HepG2 (cell line): ENCODE data around the gene NPTX2. TPM values are rescaled to one million over a fixed set of nuclear protein-coding genes. Genes with fewer than 3 reads are reported as not detected.

ENCODE experiments used
- ATAC-seq: fragments of 200-7000 bp; cut with Tn5 transposase; 3 replicates; pipeline ENCODE4 v1.9.1; 2020; ENCODE audit warnings: mild to moderate bottlenecking, moderate library complexity
- BruUV-seq: library from RNA; stranded (reverse); fragments of 400-500 nt; replicated peaks from 2 replicates; lab custom pipeline; 2021; lab: Mats Ljungman, UMichigan
- CTCF ChIA-PET: fragments of 300-600 bp; formaldehyde crosslinking; extraction: SDS; loops from one replicate; lab custom pipeline; 2021; ENCODE audit warnings: low total read pairs, inconsistent platforms, low intra/inter-chr PET ratio; lab: Yijun Ruan, JAX
- POLR2A ChIA-PET: fragments of 350-600 bp; sonication (Branson Sonifier 250); formaldehyde crosslinking; loops from one replicate; lab custom pipeline; 2020; ENCODE audit warnings: antibody characterized with exemption, inconsistent platforms; lab: Yijun Ruan, JAX
- DNase-seq: peaks from one replicate; pipeline ENCODE4 v3.0.0-alpha.2; 2015; ENCODE audit warnings: low spot score
- FAIRE-seq: peaks from 3 replicates; lab custom pipeline; 2011; peaks lifted over from hg19 to GRCh38; lab: Jason Lieb, UNC
- H2AFZ ChIP-seq: one replicate; pipeline ENCODE4 v1.6.1; 2011; ENCODE audit warnings: low read length, inconsistent platforms
- H3K27ac ChIP-seq: fragments of 300-600 bp; 3 replicates; pipeline ENCODE4 v1.8.0; 2011; ENCODE audit warnings: mixed run types, mild to moderate bottlenecking, mixed read lengths, low read length, inconsistent platforms; ENCODE audit not compliant: insufficient read depth; ENCODE audit errors: extremely low read length
- H3K27me3 ChIP-seq, 2 experiments: fragments of 200-600 bp in 1 of 2; 2 replicates in 1 of 2; 3 replicates in 1 of 2; pipeline versions ENCODE4 v1.6.0 to v1.8.0; 2011; ENCODE audit warnings: low read length in 2 of 2, mild to moderate bottlenecking in 2 of 2, moderate library complexity in 2 of 2, inconsistent platforms in 1 of 2; ENCODE audit not compliant: insufficient read depth in 2 of 2, control insufficient read depth in 1 of 2
- H3K36me3 ChIP-seq, 2 experiments: fragments of 200-600 bp in 1 of 2; replicated peaks in 1 of 2; 2 replicates in 1 of 2; 3 replicates in 1 of 2; pipeline versions ENCODE4 v1.5.1 to v1.8.0; 2011; ENCODE audit warnings: low read length in 2 of 2, inconsistent platforms in 1 of 2; ENCODE audit not compliant: insufficient read depth in 2 of 2, control insufficient read depth in 1 of 2
- H3K4me1 ChIP-seq: 2 replicates; pipeline ENCODE4 v1.5.1; 2012; ENCODE audit warnings: low read length, inconsistent platforms; ENCODE audit not compliant: insufficient read depth
- H3K4me2 ChIP-seq: 2 replicates; pipeline ENCODE4 v1.6.0; 2011; ENCODE audit warnings: low read depth, low read length, inconsistent platforms
- H3K4me3 ChIP-seq, 3 experiments: fragments of 200-600 bp in 1 of 3; sonication (generic), shearing (Covaris generic) in 1 of 3; replicated peaks in 1 of 3; 2 replicates each; pipeline ENCODE4 v1.5.1; 2011 to 2016; ENCODE audit warnings: low read length in 3 of 3, inconsistent platforms in 2 of 3, low read depth in 2 of 3, mild to moderate bottlenecking in 2 of 3, control low read depth in 1 of 3, mixed read lengths in 1 of 3; ENCODE audit not compliant: insufficient read depth in 1 of 3
- H3K79me2 ChIP-seq: one replicate; pipeline ENCODE4 v1.6.1; 2011; ENCODE audit warnings: low read length, inconsistent platforms; ENCODE audit not compliant: insufficient read depth
- H3K9ac ChIP-seq: 2 replicates; pipeline ENCODE4 v1.6.0; 2011; ENCODE audit warnings: mild to moderate bottlenecking, low read depth, low read length, inconsistent platforms; ENCODE audit not compliant: insufficient read depth
- H3K9me3 ChIP-seq: 2 replicates; pipeline ENCODE4 v1.5.1; 2012; ENCODE audit warnings: mild to moderate bottlenecking, low read length
- H4K20me1 ChIP-seq: 2 replicates; pipeline ENCODE4 v1.6.0; 2011; ENCODE audit warnings: inconsistent platforms, mild to moderate bottlenecking, low read length, moderate library complexity; ENCODE audit not compliant: insufficient read depth
- CREB1 ChIP-seq, 2 experiments: fragments of 450-650 bp in 1 of 2; IDR thresholded peaks; 2 replicates each; pipeline ENCODE4 v1.6.1; 2016 to 2017; ENCODE audit warnings: control low read depth in 1 of 2, mild to moderate bottlenecking in 1 of 2, missing compliant biosample characterization in 1 of 2, missing genetic modification characterization in 1 of 2
- FOXA1 ChIP-seq, 2 experiments: fragments of 450-650 bp in 1 of 2; sonication (generic) in 1 of 2; formaldehyde crosslinking in 1 of 2; IDR thresholded peaks; 2 replicates each; pipeline versions ENCODE4 v1.4.0 to v1.6.1; 2016 to 2020; ENCODE audit warnings: missing genetic modification reagents in 1 of 2
- REPIN1 ChIP-seq: sonication (generic); formaldehyde crosslinking; IDR thresholded peaks from 2 replicates; pipeline ENCODE4 v1.8.0; 2022; ENCODE audit warnings: missing genetic modification reagents, low read depth, mild to moderate bottlenecking, borderline replicate concordance
- TBP ChIP-seq: sonication (generic); formaldehyde crosslinking; IDR thresholded peaks from 2 replicates; pipeline ENCODE4 v1.5.0; 2020; ENCODE audit warnings: missing genetic modification reagents
- TGIF2 ChIP-seq: IDR thresholded peaks from 2 replicates; pipeline ENCODE4 v1.6.1; 2016; ENCODE audit warnings: control low read depth, missing compliant biosample characterization
- ZBTB21 ChIP-seq: sonication (generic); formaldehyde crosslinking; IDR thresholded peaks from 2 replicates; pipeline ENCODE4 v1.4.0; 2020; ENCODE audit warnings: missing genetic modification reagents
- WGBS: methylation state at CpG from one replicate; pipeline ENCODE4 v1.1.6; 2017; ENCODE audit warnings: low lambda C conversion rate; 5-methylcytosine and 5-hydroxymethylcytosine counted together
- in situ Hi-C: cut with HindIII; loops from 2 replicates; pipeline ENCODE4 v1.10.0; 2017; ENCODE audit warnings: low pct_unique_long_range_greater_than_20kb; ENCODE audit not compliant: extremely low pct_ligation_motif_present
- intact Hi-C: fragments of 100-400 bp; cut with micrococcal nuclease; formaldehyde crosslinking; loops from one replicate; pipeline ENCODE4 v1.10.0; 2022; ENCODE audit not compliant: unreplicated experiment
- polyA plus RNA-seq, 8 experiments: library from polyadenylated mRNA; depleted of rRNA in 3 of 8; stranded (reverse) in 7 of 8; unstranded in 1 of 8; fragments of >200 nt; fragmentation: Illumina TruSeq in 4 of 8; extraction: Trizol in 4 of 8; gene quantifications; 2 replicates each; pipeline versions ENCODE4 v1.2.1 to v1.2.3, GENCODE V29; 2011 to 2016; ENCODE audit warnings: low read depth in 4 of 8, missing spikeins in 1 of 8, mixed read lengths in 1 of 8; ENCODE audit not compliant: insufficient read depth in 1 of 8
- total RNA-seq, 5 experiments: library from RNA; depleted of rRNA; stranded (reverse); fragments of >200 nt; fragmentation: Illumina TruSeq; extraction: Trizol; gene quantifications; 2 replicates each; pipeline ENCODE4 v1.2.3, GENCODE V29; 2016; ENCODE audit warnings: low read depth in 1 of 5
- TF ChIP-seq, protein P1 (sequence below): sonication (generic); formaldehyde crosslinking; IDR thresholded peaks from 2 replicates; pipeline ENCODE4 v1.5.1; 2020; ENCODE audit warnings: missing genetic modification reagents, mild to moderate bottlenecking, borderline replicate concordance

Gene NPTX2
- total and polyA plus RNA-seq, 2 of the 13 experiments (the other 11 are each of a cell fraction or from before 2014, with no cell fraction given) = not detected

DNA sequence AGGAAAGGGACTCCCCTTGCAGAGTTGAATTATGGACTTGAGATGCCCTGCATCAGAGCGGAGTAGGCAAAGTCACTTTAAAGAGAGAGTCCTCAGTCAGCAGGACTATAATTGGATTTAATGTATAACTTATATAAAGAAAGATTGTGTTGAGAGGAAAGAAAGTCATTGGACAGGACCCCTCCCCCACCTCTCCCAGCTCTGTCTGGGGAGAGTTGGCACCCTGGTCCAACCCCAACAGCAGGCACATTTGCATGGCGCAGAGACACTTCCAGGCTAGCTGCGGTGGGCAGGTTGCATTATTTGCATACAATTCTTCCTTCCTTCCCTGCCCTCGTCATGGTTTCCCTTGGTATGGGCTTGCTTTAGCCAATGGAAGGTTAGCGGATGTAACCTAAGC, 46.1 kb upstream of the NPTX2 start:
- H3K4me1 ChIP-seq = no peaks in the 10 kb centered on the region
- no TSS peak for BruUV-seq
- no peak for DNase-seq
- FAIRE-seq = no peak
- intact Hi-C loops (no loop called here), in situ Hi-C loops (no loop called here)
- ChIA-PET POLR2A (no interaction called here), CTCF (no interaction called here)
- H3K9ac ChIP-seq = no peak overlapping the region
- peaks cover 5% of the 10 kb centered on the region; the same call in 1 of the 2 replicates for H3K9me3 ChIP-seq
- no peak overlapping the region for H2AFZ ChIP-seq
- H3K4me3 ChIP-seq = no peak overlapping the region
- H3K4me2 ChIP-seq = no peak overlapping the region
- no peaks in the 10 kb centered on the region for H3K79me2 ChIP-seq
- no peaks in the 10 kb centered on the region for H4K20me1 ChIP-seq
- peaks cover 3 to 23% of the 10 kb centered on the region in 2 experiments; a peak in 3 of 5 replicates for H3K27me3 ChIP-seq
- no peak overlapping the region for H3K27ac ChIP-seq
- H3K36me3 ChIP-seq = no peaks in the 10 kb centered on the region
- WGBS = 50% methylated on average over 1 of the region's 5 CpGs
- ATAC-seq = no peak
- TF ChIP-seq, protein P1, sequence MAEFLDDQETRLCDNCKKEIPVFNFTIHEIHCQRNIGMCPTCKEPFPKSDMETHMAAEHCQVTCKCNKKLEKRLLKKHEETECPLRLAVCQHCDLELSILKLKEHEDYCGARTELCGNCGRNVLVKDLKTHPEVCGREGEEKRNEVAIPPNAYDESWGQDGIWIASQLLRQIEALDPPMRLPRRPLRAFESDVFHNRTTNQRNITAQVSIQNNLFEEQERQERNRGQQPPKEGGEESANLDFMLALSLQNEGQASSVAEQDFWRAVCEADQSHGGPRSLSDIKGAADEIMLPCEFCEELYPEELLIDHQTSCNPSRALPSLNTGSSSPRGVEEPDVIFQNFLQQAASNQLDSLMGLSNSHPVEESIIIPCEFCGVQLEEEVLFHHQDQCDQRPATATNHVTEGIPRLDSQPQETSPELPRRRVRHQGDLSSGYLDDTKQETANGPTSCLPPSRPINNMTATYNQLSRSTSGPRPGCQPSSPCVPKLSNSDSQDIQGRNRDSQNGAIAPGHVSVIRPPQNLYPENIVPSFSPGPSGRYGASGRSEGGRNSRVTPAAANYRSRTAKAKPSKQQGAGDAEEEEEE (CRISPR knock-in tag) = no peak
- TF ChIP-seq CREB1 (IDR thresholded peaks at IDR 0.05) (no peak), CREB1 (CRISPR knock-in tag; IDR thresholded peaks at IDR 0.05) (no peak), TGIF2 (CRISPR knock-in tag) (no peak), TBP (CRISPR knock-in tag) (no peak), REPIN1 (CRISPR knock-in tag) (no peak), ZBTB21 (CRISPR knock-in tag) (no peak), FOXA1 (IDR thresholded peaks at IDR 0.05) (no peak), FOXA1 (CRISPR knock-in tag; IDR thresholded peaks at IDR 0.05) (no peak)
